Loucy (cell line): Measurements from ENCODE around the gene FOXC1.

Experiments used
- H2AFZ ChIP-seq: fragments of 200-600 bp; sonication (generic); 2 replicates; pipeline ENCODE4 v1.6.0; 2016; ENCODE audit warnings: antibody characterized with exemption, mild to moderate bottlenecking, low read length, moderate library complexity
- H3F3A ChIP-seq: fragments of 200-600 bp; 2 replicates; pipeline ENCODE4 v1.6.0; 2016; ENCODE audit warnings: antibody characterized with exemption, low read depth, mild to moderate bottlenecking
- H3K27me3 ChIP-seq: fragments of 200-600 bp; sonication (generic); 2 replicates; pipeline ENCODE4 v1.6.1; 2014; ENCODE audit warnings: low read length, mild to moderate bottlenecking; ENCODE audit not compliant: insufficient read depth, poor library complexity, severe bottlenecking
- H3K36me3 ChIP-seq: fragments of 200-600 bp; sonication (generic); 2 replicates; pipeline ENCODE4 v1.6.1; 2016; ENCODE audit warnings: low read length; ENCODE audit not compliant: insufficient read depth
- H3K4me1 ChIP-seq: fragments of 200-600 bp; sonication (generic); 2 replicates; pipeline ENCODE4 v1.5.1; 2014; ENCODE audit warnings: low read length, mild to moderate bottlenecking; ENCODE audit not compliant: insufficient read depth, poor library complexity, severe bottlenecking
- H3K4me2 ChIP-seq: fragments of 200-600 bp; sonication (generic); 2 replicates; pipeline ENCODE4 v1.6.0; 2014; ENCODE audit warnings: antibody characterized with exemption, low read length, low read depth, mild to moderate bottlenecking; ENCODE audit not compliant: poor library complexity, severe bottlenecking
- H3K4me3 ChIP-seq: fragments of 200-600 bp; sonication (generic); 2 replicates; pipeline ENCODE4 v1.5.1; 2014; ENCODE audit warnings: low read length, mild to moderate bottlenecking, mixed read lengths; ENCODE audit not compliant: poor library complexity, severe bottlenecking
- H3K79me2 ChIP-seq: fragments of 200-600 bp; sonication (generic); 2 replicates; pipeline ENCODE4 v1.6.1; 2014; ENCODE audit warnings: low read length; ENCODE audit not compliant: insufficient read depth
- H3K9ac ChIP-seq: fragments of 200-600 bp; sonication (generic); 2 replicates; pipeline ENCODE4 v1.6.0; 2014; ENCODE audit warnings: mild to moderate bottlenecking, low read depth, low read length, moderate library complexity; ENCODE audit not compliant: poor library complexity, severe bottlenecking
- H3K9me2 ChIP-seq: fragments of 200-600 bp; sonication (generic); replicated peaks from 2 replicates; pipeline ENCODE4 v1.6.1; 2016; ENCODE audit warnings: low read depth, low read length, mixed read lengths
- H3K9me3 ChIP-seq: fragments of 200-600 bp; sonication (generic); 2 replicates; pipeline ENCODE4 v1.6.1; 2014; ENCODE audit warnings: mild to moderate bottlenecking, antibody characterized with exemption, low read length, low read depth; ENCODE audit not compliant: insufficient read depth
- H4K20me1 ChIP-seq: fragments of 200-600 bp; sonication (generic); 2 replicates; pipeline ENCODE4 v1.6.0; 2014; ENCODE audit warnings: antibody characterized with exemption, low read length, mild to moderate bottlenecking; ENCODE audit not compliant: insufficient read depth, poor library complexity, severe bottlenecking
- CTCF ChIP-seq: fragments of 200-600 bp; sonication (generic); conservative IDR thresholded peaks from 2 replicates; pipeline ENCODE4 v1.5.1; 2014; ENCODE audit warnings: mild to moderate bottlenecking, antibody characterized with exemption, low read length
- EZH2phosphoT487 ChIP-seq: fragments of 200-600 bp; IDR thresholded peaks from 2 replicates; pipeline ENCODE4 v1.6.1; 2018; ENCODE audit warnings: antibody characterized with exemption, mild to moderate bottlenecking, moderate library complexity, borderline replicate concordance

Gene FOXC1

GRCh38 chr6:1604158-1605003 is 5.3 kb upstream of the FOXC1 start:
- Histone ChIP-seq H3K9me2 (no peaks in the 10 kb centered on the region), H3K9ac (no peak overlapping the region), H3K36me3 (no peaks in the 10 kb centered on the region), H3K4me1 (peaks cover 4% of the 10 kb centered on the region), H3K4me3 (peak overlapping the region; percentile 38), H3K79me2 (no peaks in the 10 kb centered on the region), H3F3A (no peaks in the 10 kb centered on the region), H3K9me3 (no peaks in the 10 kb centered on the region), H3K4me2 (peak overlapping the region; percentile 67), H3K27me3 (no peaks in the 10 kb centered on the region), H2AFZ (no peak overlapping the region; the same call in 1 of the 2 replicates), H4K20me1 (no peaks in the 10 kb centered on the region)
- TF ChIP-seq CTCF = peak; percentile 72
- TF ChIP-seq EZH2phosphoT487 = no peak

- Histone ChIP-seq H2AFZ (no peak overlapping the region), H3K9me3 (no peaks in the 10 kb centered on the region), H3K36me3 (no peaks in the 10 kb centered on the region), H3K9ac (no peak overlapping the region), H3K4me1 (peaks cover 4% of the 10 kb centered on the region), H3F3A (no peaks in the 10 kb centered on the region), H3K27me3 (no peaks in the 10 kb centered on the region), H4K20me1 (no peaks in the 10 kb centered on the region), H3K4me3 (no peak overlapping the region), H3K9me2 (no peaks in the 10 kb centered on the region), H3K4me2 (no peak overlapping the region), H3K79me2 (no peaks in the 10 kb centered on the region)
- TF ChIP-seq EZH2phosphoT487 = no peak
- no peak for TF ChIP-seq CTCF
Observed at GRCh38 chr6:1605004-1605892, 4.5 kb upstream of the FOXC1 start.

GRCh38 chr6:1605893-1606779 is 3.6 kb upstream of the FOXC1 start:
- H3K4me2 ChIP-seq = no peak overlapping the region
- H3K9me2 ChIP-seq = no peaks in the 10 kb centered on the region
- H3K4me1 ChIP-seq = peaks cover 4% of the 10 kb centered on the region
- H2AFZ ChIP-seq = no peak overlapping the region
- no peaks in the 10 kb centered on the region for H3K36me3 ChIP-seq
- H3K27me3 ChIP-seq = no peaks in the 10 kb centered on the region
- no peak overlapping the region for H3K9ac ChIP-seq
- no peak for TF ChIP-seq EZH2phosphoT487
- no peak for TF ChIP-seq CTCF
- no peaks in the 10 kb centered on the region for H3K79me2 ChIP-seq
- H3F3A ChIP-seq = no peaks in the 10 kb centered on the region
- H4K20me1 ChIP-seq = no peaks in the 10 kb centered on the region
- no peaks in the 10 kb centered on the region for H3K9me3 ChIP-seq
- H3K4me3 ChIP-seq = no peak overlapping the region
